K562 (cell line): ENCODE data around the gene OR6S1. TPM values are rescaled to one million over a fixed set of nuclear protein-coding genes. Genes with fewer than 3 reads are reported as not detected.
A peak's percentile ranks its signal among the peaks of the same experiment; 100 is the strongest.

Experiments used
- CUX1 ChIP-seq: fragments of 200-800 bp; sonication (Bioruptor generic); IDR thresholded peaks from 2 replicates; pipeline ENCODE4 v1.6.1; 2016; ENCODE audit warnings: missing genetic modification characterization, missing compliant biosample characterization
- ERF ChIP-seq: fragments of 450-650 bp; formaldehyde crosslinking; IDR thresholded peaks from 2 replicates; pipeline ENCODE4 v1.4.0; 2020; ENCODE audit warnings: mild to moderate bottlenecking, mixed read lengths
- ETV5 ChIP-seq: sonication (generic); formaldehyde crosslinking; IDR thresholded peaks from 2 replicates; pipeline ENCODE4 v1.4.0; 2020; ENCODE audit warnings: low read depth, mild to moderate bottlenecking, missing genetic modification reagents
- KDM4B ChIP-seq, 2 experiments: fragments of 450-650 bp in 1 of 2; sonication (generic) in 1 of 2; IDR thresholded peaks; 2 replicates each; pipeline ENCODE4 v1.6.1; 2016 to 2017; ENCODE audit warnings: borderline replicate concordance in 2 of 2, antibody characterized with exemption in 1 of 2, low read depth in 1 of 2, mild to moderate bottlenecking in 1 of 2
- MCM2 ChIP-seq: fragments of 450-650 bp; IDR thresholded peaks from 2 replicates; pipeline ENCODE4 v1.6.1; 2017; ENCODE audit warnings: low read depth, mild to moderate bottlenecking
- PCBP2 ChIP-seq: fragments of 200-400 bp; formaldehyde crosslinking; IDR thresholded peaks from 2 replicates; pipeline ENCODE4 v1.6.1; 2018; ENCODE audit warnings: low read length, low read depth, mild to moderate bottlenecking, moderate library complexity; ENCODE audit not compliant: poor library complexity, severe bottlenecking
- PHF21A ChIP-seq: fragments of 450-650 bp; IDR thresholded peaks from 2 replicates; pipeline ENCODE4 v1.6.1; 2017; ENCODE audit warnings: low read depth, borderline replicate concordance
- POLR2AphosphoS5 ChIP-seq: IDR thresholded peaks from 2 replicates; pipeline ENCODE4 v1.6.1; 2011; ENCODE audit warnings: mild to moderate bottlenecking, low read depth, low read length, moderate library complexity; ENCODE audit not compliant: control insufficient read depth, insufficient read depth
- PURB ChIP-seq: sonication (generic); formaldehyde crosslinking; IDR thresholded peaks from 2 replicates; pipeline ENCODE4 v1.9.0; 2021; ENCODE audit warnings: low read depth, mild to moderate bottlenecking, missing genetic modification reagents
- SP1 ChIP-seq: sonication (generic); formaldehyde crosslinking; IDR thresholded peaks from 2 replicates; pipeline ENCODE4 v1.8.1; 2022; ENCODE audit warnings: mild to moderate bottlenecking, missing genetic modification reagents
- STAG1 ChIP-seq: sonication (generic); formaldehyde crosslinking; IDR thresholded peaks from 2 replicates; pipeline ENCODE4 v1.5.0; 2020; ENCODE audit warnings: missing genetic modification reagents, borderline replicate concordance
- ZC3H4 ChIP-seq: sonication (generic); formaldehyde crosslinking; IDR thresholded peaks from 2 replicates; pipeline ENCODE4 v1.9.0; 2021; ENCODE audit warnings: missing genetic modification reagents, borderline replicate concordance
- ZNF12 ChIP-seq: sonication (generic); formaldehyde crosslinking; IDR thresholded peaks from 2 replicates; pipeline ENCODE4 v1.4.0; 2020; ENCODE audit warnings: mild to moderate bottlenecking, missing genetic modification reagents
- ZNF324 ChIP-seq: fragments of 250-450 bp; sonication (Bioruptor Pico); IDR thresholded peaks from 2 replicates; pipeline ENCODE4 v1.4.0; 2020; ENCODE audit warnings: mild to moderate bottlenecking
- ZNF76 ChIP-seq: fragments of 250-450 bp; sonication (Bioruptor Pico); IDR thresholded peaks from 2 replicates; pipeline ENCODE4 v1.4.0; 2020; ENCODE audit warnings: mild to moderate bottlenecking, moderate library complexity, borderline replicate concordance
- ZSCAN32 ChIP-seq: fragments of 450-650 bp; formaldehyde crosslinking; IDR thresholded peaks from 2 replicates; pipeline ENCODE4 v1.4.0; 2020; ENCODE audit warnings: mild to moderate bottlenecking, moderate library complexity
- polyA plus RNA-seq, 8 experiments: library from polyadenylated mRNA; depleted of rRNA in 4 of 8; stranded (reverse) in 5 of 8; unstranded in 3 of 8; fragments of >200 nt; fragmentation: Nextera tagmentation in 2 of 8; fragmentation: Illumina TruSeq in 1 of 8; extraction: Ambion mirVana in 2 of 8; extraction: Trizol in 1 of 8; gene quantifications; 2 replicates each; pipeline versions ENCODE4 v1.2.1 to v1.2.3, GENCODE V29; 2011 to 2014; ENCODE audit warnings: inconsistent platforms in 1 of 8, missing spikeins in 1 of 8
- total RNA-seq, 7 experiments: library from RNA; depleted of rRNA in 6 of 7; stranded (reverse); fragments of >200 nt in 6 of 7; fragmentation: Illumina TruSeq in 2 of 7; extraction: Trizol in 2 of 7; gene quantifications; 2 replicates each; pipeline versions ENCODE4 v1.2.1 to v1.2.3, GENCODE V29; 2011 to 2021; ENCODE audit warnings: low replicate concordance in 1 of 7
- TF ChIP-seq, protein P1 (sequence below): IDR thresholded peaks from 2 replicates; pipeline ENCODE4 v1.6.1; 2016; ENCODE audit warnings: missing genetic modification characterization, missing compliant biosample characterization
- TF ChIP-seq, protein P2 (sequence below), 3 experiments: fragments of 200-800 bp in 1 of 3; sonication (Bioruptor generic) in 1 of 3; sonication (generic) in 1 of 3; formaldehyde crosslinking in 1 of 3; IDR thresholded peaks; 2 replicates each; pipeline versions ENCODE4 v1.6.1 to v1.8.0; 2016 to 2022; ENCODE audit warnings: mild to moderate bottlenecking in 2 of 3, missing compliant biosample characterization in 2 of 3, missing genetic modification characterization in 2 of 3, missing genetic modification reagents in 1 of 3

OR6S1 gene
- total and polyA plus RNA-seq, 9 of the 15 experiments (the other 6 are each of a cell fraction or from before 2014, with no cell fraction given) = not detected

DNA sequence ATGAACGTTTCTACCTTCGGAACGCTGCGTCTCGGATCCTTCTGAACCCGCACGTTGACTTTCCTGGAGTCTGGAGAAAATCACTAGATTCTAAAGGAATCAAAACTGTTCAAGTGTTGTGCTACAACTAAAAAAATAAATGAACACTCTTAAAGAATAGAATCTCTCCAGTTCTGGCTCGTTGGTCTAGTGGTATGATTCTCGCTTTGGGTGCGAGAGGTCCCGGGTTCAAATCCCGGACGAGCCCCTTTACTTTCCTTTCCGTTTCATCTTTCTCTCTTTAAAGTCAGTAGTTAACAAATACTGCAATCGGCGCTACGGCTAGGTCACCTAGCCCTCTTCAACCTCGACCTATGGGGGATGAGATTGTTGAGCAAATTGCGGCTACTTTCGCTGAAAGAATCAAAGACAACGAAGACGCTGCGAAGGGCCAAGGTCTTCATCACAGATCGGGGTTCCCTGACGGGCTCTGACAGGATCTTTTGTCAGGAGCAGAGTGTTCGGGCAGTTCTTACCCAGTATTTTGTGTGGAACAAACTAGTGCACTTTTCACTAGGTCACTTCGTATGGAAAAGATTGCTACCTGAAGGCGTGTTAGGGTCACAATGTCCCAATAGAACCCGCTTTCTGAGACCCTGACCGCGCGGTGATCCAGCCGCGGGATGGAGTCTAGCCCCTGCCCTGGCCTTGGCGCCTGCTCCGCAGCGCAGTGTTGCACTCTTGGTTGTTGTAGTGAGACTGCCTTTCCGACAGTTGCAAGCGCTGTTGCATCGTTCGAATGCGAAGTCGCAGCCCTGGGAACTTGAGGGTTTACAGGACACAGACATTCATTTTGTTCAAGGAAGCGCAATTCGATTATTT lies 8.4 kb downstream of the OR6S1 start (continued):
- TF ChIP-seq KDM4B (IDR thresholded peaks at IDR 0.05; ENCODE audit: borderline replicate concordance in 2 of 2, low read depth in 1 of 2) (no peak), CUX1 (CRISPR knock-in tag) (no peak), ZNF12 (CRISPR knock-in tag) (no peak), PCBP2 (no peak), MCM2 (no peak), ZC3H4 (CRISPR knock-in tag) (no peak), ZSCAN32 (no peak), POLR2AphosphoS5 (no peak), SP1 (CRISPR knock-in tag) (0 out of 2 replicates have a peak, but pooled peaks have one; percentile 24), PURB (CRISPR knock-in tag) (no peak), STAG1 (CRISPR knock-in tag) (no peak), ZNF76 (CRISPR knock-in tag) (no peak), ERF (CRISPR knock-in tag) (no peak), ZNF324 (CRISPR knock-in tag) (no peak), PHF21A (no peak), ETV5 (CRISPR knock-in tag) (peak; percentile 13; the same call in 1 of the 2 replicates)
- TF ChIP-seq, protein P1, sequence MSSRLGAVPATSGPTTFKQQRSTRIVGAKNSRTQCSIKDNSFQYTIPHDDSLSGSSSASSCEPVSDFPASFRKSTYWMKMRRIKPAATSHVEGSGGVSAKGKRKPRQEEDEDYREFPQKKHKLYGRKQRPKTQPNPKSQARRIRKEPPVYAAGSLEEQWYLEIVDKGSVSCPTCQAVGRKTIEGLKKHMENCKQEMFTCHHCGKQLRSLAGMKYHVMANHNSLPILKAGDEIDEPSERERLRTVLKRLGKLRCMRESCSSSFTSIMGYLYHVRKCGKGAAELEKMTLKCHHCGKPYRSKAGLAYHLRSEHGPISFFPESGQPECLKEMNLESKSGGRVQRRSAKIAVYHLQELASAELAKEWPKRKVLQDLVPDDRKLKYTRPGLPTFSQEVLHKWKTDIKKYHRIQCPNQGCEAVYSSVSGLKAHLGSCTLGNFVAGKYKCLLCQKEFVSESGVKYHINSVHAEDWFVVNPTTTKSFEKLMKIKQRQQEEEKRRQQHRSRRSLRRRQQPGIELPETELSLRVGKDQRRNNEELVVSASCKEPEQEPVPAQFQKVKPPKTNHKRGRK = no peak
- TF ChIP-seq, protein P2, sequence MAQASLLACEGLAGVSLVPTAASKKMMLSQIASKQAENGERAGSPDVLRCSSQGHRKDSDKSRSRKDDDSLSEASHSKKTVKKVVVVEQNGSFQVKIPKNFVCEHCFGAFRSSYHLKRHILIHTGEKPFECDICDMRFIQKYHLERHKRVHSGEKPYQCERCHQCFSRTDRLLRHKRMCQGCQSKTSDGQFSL (CRISPR knock-in tag; IDR thresholded peaks at IDR 0.05) = no peak
- TF ChIP-seq, protein P2 (tag; IDR thresholded peaks at IDR 0.05) = no peak
